ENCODE measurements around the gene ANAPC10. TPM values are rescaled to one million over a fixed set of nuclear protein-coding genes. Genes with fewer than 3 reads are reported as not detected.

ANAPC10 gene
- total and polyA plus RNA-seq, 2 donors (not counting 3 experiments of a cell fraction or from before 2014, with no cell fraction given), result 15.7 to 24.0 TPM

DNA sequence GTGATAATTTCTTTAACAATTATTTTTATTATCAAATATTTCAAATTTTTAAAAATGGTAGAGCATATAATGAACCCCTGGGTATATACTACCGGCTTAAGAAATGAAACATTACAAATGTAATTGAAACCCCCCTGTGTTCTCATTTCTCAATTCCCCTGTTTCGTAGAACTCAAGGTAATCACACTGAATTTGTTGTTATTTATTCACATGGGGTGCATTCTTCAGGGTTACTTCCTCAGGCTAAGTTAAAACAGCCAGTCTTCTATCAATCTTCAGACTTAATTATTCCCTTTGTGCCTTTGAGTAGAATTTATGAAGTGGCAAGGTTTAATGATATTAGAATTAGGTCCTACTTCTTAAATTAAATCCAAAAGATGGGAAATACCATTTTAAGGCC, 128.2 kb downstream of the ANAPC10 start:
- Histone ChIP-seq H3K4me3 (replicated peaks in 1 of 3; ENCODE audit: insufficient read depth in 1 of 3, low read depth in 1 of 3, low read length in 3 of 3) (no peak overlapping the region), H3K9ac (replicated peaks; ENCODE audit: extremely low read depth, insufficient read depth, low read length) (no peak overlapping the region), H2AFZ (ENCODE audit: low read depth, low read length) (no peak overlapping the region), H3K4me1 (ENCODE audit: control insufficient read depth, extremely low read depth, insufficient read depth, low read length) (no peaks in the 10 kb centered on the region), H3K27me3 (ENCODE audit: control insufficient read depth in 2 of 2, insufficient read depth in 2 of 2, low read length in 2 of 2) (no peaks in the 10 kb centered on the region), H3K4me2 (ENCODE audit: insufficient read depth, low read length) (no peak overlapping the region), H3K79me2 (ENCODE audit: control insufficient read depth, insufficient read depth, low read length) (no peaks in the 10 kb centered on the region), H3K9me1 (replicated peaks; ENCODE audit: control insufficient read depth, extremely low read depth, insufficient read depth, low read length) (no peaks in the 10 kb centered on the region), H4K20me1 (replicated peaks; ENCODE audit: control insufficient read depth, extremely low read depth, insufficient read depth, low read length) (no peaks in the 10 kb centered on the region), H3K9me3 (replicated peaks; ENCODE audit: control insufficient read depth, insufficient read depth, low read length) (no peaks in the 10 kb centered on the region), H3K36me3 (ENCODE audit: control insufficient read depth in 2 of 2, extremely low read depth in 1 of 2, insufficient read depth in 2 of 2, low read length in 2 of 2) (no peaks in the 10 kb centered on the region), H3K27ac (ENCODE audit: insufficient read depth, low read depth, low read length) (no peak overlapping the region)
- dilution Hi-C loops (cut with MboI; ENCODE audit: extremely low pct_ligation_motif_present, low sequenced_read_pairs) (no loop called here), intact Hi-C loops (cut with micrococcal nuclease) (no loop called here)
- FAIRE-seq, result no peak
- ChIA-PET CTCF (no interaction called here), POLR2A (no interaction called here)
- no TSS peak for BruUV-seq (replicated peaks)
- DNase-seq (ENCODE audit: low read depth, low spot score), result no peak
- no peak for TF ChIP-seq EZH2 (IDR thresholded peaks at IDR 0.05; ENCODE audit: borderline replicate concordance, low read depth, low read length, severe bottlenecking)
- TF ChIP-seq MYC (IDR thresholded peaks at IDR 0.05; ENCODE audit: low read depth, low read length), result no peak
- TF ChIP-seq, protein P1, sequence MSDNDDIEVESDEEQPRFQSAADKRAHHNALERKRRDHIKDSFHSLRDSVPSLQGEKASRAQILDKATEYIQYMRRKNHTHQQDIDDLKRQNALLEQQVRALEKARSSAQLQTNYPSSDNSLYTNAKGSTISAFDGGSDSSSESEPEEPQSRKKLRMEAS (IDR thresholded peaks at IDR 0.05; ENCODE audit: insufficient read depth, insufficient read length), result no peak
- TF ChIP-seq, protein P2, sequence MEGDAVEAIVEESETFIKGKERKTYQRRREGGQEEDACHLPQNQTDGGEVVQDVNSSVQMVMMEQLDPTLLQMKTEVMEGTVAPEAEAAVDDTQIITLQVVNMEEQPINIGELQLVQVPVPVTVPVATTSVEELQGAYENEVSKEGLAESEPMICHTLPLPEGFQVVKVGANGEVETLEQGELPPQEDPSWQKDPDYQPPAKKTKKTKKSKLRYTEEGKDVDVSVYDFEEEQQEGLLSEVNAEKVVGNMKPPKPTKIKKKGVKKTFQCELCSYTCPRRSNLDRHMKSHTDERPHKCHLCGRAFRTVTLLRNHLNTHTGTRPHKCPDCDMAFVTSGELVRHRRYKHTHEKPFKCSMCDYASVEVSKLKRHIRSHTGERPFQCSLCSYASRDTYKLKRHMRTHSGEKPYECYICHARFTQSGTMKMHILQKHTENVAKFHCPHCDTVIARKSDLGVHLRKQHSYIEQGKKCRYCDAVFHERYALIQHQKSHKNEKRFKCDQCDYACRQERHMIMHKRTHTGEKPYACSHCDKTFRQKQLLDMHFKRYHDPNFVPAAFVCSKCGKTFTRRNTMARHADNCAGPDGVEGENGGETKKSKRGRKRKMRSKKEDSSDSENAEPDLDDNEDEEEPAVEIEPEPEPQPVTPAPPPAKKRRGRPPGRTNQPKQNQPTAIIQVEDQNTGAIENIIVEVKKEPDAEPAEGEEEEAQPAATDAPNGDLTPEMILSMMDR (IDR thresholded peaks at IDR 0.05; ENCODE audit: extremely low read depth in 1 of 2, insufficient read depth in 1 of 2, low read depth in 1 of 2, low read length in 2 of 2), result no peak
- TF ChIP-seq JUN (IDR thresholded peaks at IDR 0.05; ENCODE audit: borderline replicate concordance, insufficient read depth, insufficient read length, low read depth), result no peak
- no peak for TF ChIP-seq FOS (IDR thresholded peaks at IDR 0.05; ENCODE audit: borderline replicate concordance, insufficient read depth, low read length)
- TF ChIP-seq GATA2 (IDR thresholded peaks at IDR 0.05; ENCODE audit: insufficient read depth, insufficient read length, low read depth, low read length), result no peak
- no peak for TF ChIP-seq POLR2A (IDR thresholded peaks at IDR 0.05; ENCODE audit: low read depth, low read length)
- TF ChIP-seq POLR2AphosphoS5 (IDR thresholded peaks at IDR 0.05; ENCODE audit: insufficient read depth, low read depth, low read length), result no peak

All from endothelial cell of umbilical vein (primary cell).